HG03159 (cell line): ENCODE measurements around the gene FYCO1.
"Not testable (repeated sequence)": the region's sequence is repeated elsewhere in the genome, so short reads cannot be mapped to it uniquely, and the experiment has no call there.

Experiments
- ATAC-seq: cut with Tn5 transposase; IDR thresholded peaks from one replicate; pipeline ENCODE4 v1.9.1; 2021; ENCODE audit warnings: mild to moderate bottlenecking, moderate library complexity; ENCODE audit not compliant: unreplicated experiment

The FYCO1 gene

GRCh38 chr3:46012246-46012645 is 16.6 kb upstream of the FYCO1 start:
- no peak for ATAC-seq

GRCh38 chr3:46010519-46011113 is 15.0 kb upstream of the FYCO1 start:
- no peak for ATAC-seq

GRCh38 chr3:46008058-46008457 is 12.4 kb upstream of the FYCO1 start:
- no peak for ATAC-seq

- ATAC-seq: no peak
Measured at GRCh38 chr3:46007280-46007679, 11.7 kb upstream of the FYCO1 start.

- no peak for ATAC-seq
Measured at GRCh38 chr3:46006238-46007032, 10.8 kb upstream of the FYCO1 start.

- ATAC-seq: not testable (repeated sequence)
Measured at GRCh38 chr3:46003706-46004105, 8.1 kb upstream of the FYCO1 start.

- no peak for ATAC-seq
Measured at GRCh38 chr3:46001178-46001577, 5.6 kb upstream of the FYCO1 start.

GRCh38 chr3:45997942-45998341 is 2.3 kb upstream of the FYCO1 start:
- no peak for ATAC-seq

- not testable (repeated sequence) for ATAC-seq
Measured at GRCh38 chr3:45997499-45997898, 1.9 kb upstream of the FYCO1 start.

- no peak for ATAC-seq
Measured at GRCh38 chr3:45994419-45995235, 997 bp downstream of the FYCO1 start.

GRCh38 chr3:45993421-45994027 is 2.1 kb downstream of the FYCO1 start:
- no peak for ATAC-seq

GRCh38 chr3:45992821-45993221 is 2.8 kb downstream of the FYCO1 start:
- ATAC-seq: no peak

- ATAC-seq: no peak
Measured at GRCh38 chr3:45992133-45992729, 3.4 kb downstream of the FYCO1 start.

- no peak for ATAC-seq
Measured at GRCh38 chr3:45991341-45991740, 4.3 kb downstream of the FYCO1 start.

GRCh38 chr3:45990181-45990580 is 5.4 kb downstream of the FYCO1 start:
- ATAC-seq: no peak

GRCh38 chr3:45988804-45989203 is 6.8 kb downstream of the FYCO1 start:
- no peak for ATAC-seq

- ATAC-seq: no peak
Measured at GRCh38 chr3:45988362-45988761, 7.3 kb downstream of the FYCO1 start.

GRCh38 chr3:45987368-45988291 is 8.0 kb downstream of the FYCO1 start:
- no peak for ATAC-seq

- no peak for ATAC-seq
Measured at GRCh38 chr3:45986303-45986982, 9.2 kb downstream of the FYCO1 start.
